ENCODE results near the gene CAAP1.

The CAAP1 gene

GRCh38 chr9:26801772-26802171, 90.8 kb downstream of the CAAP1 start:
- Histone ChIP-seq H3K4me3 (ENCODE audit: insufficient read depth, low read depth, low read length) (no peak overlapping the region), H3K36me3 (ENCODE audit: control insufficient read depth, insufficient read depth, low read length) (no peaks in the 10 kb centered on the region), H3K4me1 (ENCODE audit: control insufficient read depth, insufficient read depth, low read length) (no peaks in the 10 kb centered on the region), H3K27ac (ENCODE audit: insufficient read depth, low read depth, low read length, poor library complexity, severe bottlenecking) (no peak overlapping the region), H3K27me3 (ENCODE audit: control insufficient read depth, insufficient read depth, low read length, poor library complexity, severe bottlenecking) (no peaks in the 10 kb centered on the region), H3K9me3 (ENCODE audit: control insufficient read depth, low read length) (no peaks in the 10 kb centered on the region)
- WGBS, 2 experiments: 91 to 95% methylated on average over 3 of the region's 3 CpGs

GRCh38 chr9:26800322-26800721, 92.3 kb downstream of the CAAP1 start:
- Histone ChIP-seq H3K36me3 (ENCODE audit: control insufficient read depth, insufficient read depth, low read length) (no peaks in the 10 kb centered on the region), H3K4me1 (ENCODE audit: control insufficient read depth, insufficient read depth, low read length) (no peaks in the 10 kb centered on the region), H3K27ac (ENCODE audit: insufficient read depth, low read depth, low read length, poor library complexity, severe bottlenecking) (no peak overlapping the region), H3K27me3 (ENCODE audit: control insufficient read depth, insufficient read depth, low read length, poor library complexity, severe bottlenecking) (no peaks in the 10 kb centered on the region), H3K9me3 (ENCODE audit: control insufficient read depth, low read length) (no peaks in the 10 kb centered on the region), H3K4me3 (ENCODE audit: insufficient read depth, low read depth, low read length) (no peak overlapping the region)

- H3K9me3 ChIP-seq (ENCODE audit: control insufficient read depth, low read length): no peaks in the 10 kb centered on the region
- no peaks in the 10 kb centered on the region for H3K27me3 ChIP-seq (ENCODE audit: control insufficient read depth, insufficient read depth, low read length, poor library complexity, severe bottlenecking)
- whole genome bisulfite sequencing, 2 experiments: 93 to 94% methylated on average over 5 of the region's 5 CpGs
- H3K36me3 ChIP-seq (ENCODE audit: control insufficient read depth, insufficient read depth, low read length): no peaks in the 10 kb centered on the region
- no peak overlapping the region for H3K27ac ChIP-seq (ENCODE audit: insufficient read depth, low read depth, low read length, poor library complexity, severe bottlenecking)
- H3K4me3 ChIP-seq (ENCODE audit: insufficient read depth, low read depth, low read length): no peak overlapping the region
- H3K4me1 ChIP-seq (ENCODE audit: control insufficient read depth, insufficient read depth, low read length): no peaks in the 10 kb centered on the region
These were observed 101.3 kb downstream of the CAAP1 start for GRCh38 chr9:26791274-26791673.

All from ectodermal cell (in vitro differentiated cells).